ENCODE measurements around the gene ENDOD1.
"Not testable (repeated sequence)": the region's sequence is repeated elsewhere in the genome, so short reads cannot be mapped to it uniquely, and the experiment has no call there.

The ENDOD1 gene

DNA sequence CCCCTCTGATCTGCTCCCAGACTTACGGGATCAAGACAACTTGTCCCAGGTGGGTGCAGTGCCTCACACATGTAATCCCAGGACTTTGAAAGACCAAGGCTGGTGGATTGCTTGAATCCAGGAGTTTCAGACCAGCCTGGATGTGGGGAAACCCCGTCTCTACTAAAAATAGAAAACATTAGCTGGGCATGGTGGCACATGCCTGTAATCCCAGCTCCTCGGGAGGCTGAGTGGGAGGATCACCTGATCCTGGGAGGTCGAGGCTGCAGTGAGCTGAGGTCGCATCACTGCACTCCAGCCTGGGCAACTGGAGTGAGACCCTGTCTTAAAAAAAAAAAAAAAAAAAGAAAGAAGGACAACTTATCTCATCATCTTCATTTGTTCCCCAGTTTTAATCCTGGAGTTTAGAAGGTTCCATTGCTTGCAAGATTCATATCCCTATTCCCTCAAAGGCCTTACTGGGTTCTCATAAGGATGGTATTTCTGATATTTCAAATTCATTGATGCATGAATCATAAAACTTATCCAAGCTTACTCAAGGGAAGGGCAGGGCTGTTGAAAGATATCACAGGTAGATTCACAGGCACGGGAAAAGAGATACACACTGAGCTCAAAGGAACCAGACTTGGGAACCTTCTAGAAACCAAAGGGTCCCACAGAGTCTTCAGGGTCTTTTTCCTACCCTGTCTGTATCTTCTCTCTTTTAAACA lies 14.6 kb downstream of the ENDOD1 start:
- DNase-seq = no peak

DNA sequence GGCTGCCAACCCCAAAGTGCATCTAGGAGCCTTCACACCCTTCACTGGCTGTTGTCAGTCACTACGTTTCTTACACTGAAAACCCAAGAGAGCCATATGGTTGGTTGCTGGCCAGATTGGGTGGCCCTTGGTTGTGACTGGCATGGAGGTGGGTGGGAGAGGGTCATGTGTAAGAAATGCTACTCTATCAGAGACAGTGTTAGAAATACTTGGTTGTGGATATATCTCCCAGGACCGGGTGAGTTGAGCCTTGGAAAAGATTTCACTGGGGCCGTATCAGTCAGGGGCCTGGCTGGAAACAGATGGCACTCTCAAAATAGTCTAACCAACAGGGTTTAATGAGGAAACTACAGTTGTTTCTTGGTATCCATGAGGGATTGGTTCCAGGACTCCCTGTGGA lies 15.2 kb downstream of the ENDOD1 start:
- no peak for DNase-seq

DNA sequence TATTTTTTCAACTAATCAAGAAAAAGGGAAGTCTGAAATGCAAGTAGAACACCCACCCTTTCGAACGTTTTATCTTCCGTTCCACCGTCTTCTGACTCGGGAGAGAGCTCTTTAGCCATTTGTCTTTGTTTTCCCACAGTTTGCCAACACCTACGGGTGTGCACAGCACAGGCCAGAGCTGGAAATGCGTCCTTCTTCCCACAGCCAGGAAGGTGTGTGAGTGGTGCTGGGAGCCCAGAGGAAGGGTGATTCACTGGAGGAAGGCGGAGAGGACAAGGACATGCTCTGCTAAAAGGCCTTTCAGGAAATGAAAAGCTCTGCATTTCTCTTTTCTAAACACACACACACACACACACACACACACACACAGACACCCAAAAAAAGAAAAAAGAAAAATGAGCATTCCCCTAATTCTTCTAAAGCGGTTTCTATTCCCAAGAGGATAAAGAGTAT lies 18.5 kb downstream of the ENDOD1 start:
- no peak for DNase-seq

DNA sequence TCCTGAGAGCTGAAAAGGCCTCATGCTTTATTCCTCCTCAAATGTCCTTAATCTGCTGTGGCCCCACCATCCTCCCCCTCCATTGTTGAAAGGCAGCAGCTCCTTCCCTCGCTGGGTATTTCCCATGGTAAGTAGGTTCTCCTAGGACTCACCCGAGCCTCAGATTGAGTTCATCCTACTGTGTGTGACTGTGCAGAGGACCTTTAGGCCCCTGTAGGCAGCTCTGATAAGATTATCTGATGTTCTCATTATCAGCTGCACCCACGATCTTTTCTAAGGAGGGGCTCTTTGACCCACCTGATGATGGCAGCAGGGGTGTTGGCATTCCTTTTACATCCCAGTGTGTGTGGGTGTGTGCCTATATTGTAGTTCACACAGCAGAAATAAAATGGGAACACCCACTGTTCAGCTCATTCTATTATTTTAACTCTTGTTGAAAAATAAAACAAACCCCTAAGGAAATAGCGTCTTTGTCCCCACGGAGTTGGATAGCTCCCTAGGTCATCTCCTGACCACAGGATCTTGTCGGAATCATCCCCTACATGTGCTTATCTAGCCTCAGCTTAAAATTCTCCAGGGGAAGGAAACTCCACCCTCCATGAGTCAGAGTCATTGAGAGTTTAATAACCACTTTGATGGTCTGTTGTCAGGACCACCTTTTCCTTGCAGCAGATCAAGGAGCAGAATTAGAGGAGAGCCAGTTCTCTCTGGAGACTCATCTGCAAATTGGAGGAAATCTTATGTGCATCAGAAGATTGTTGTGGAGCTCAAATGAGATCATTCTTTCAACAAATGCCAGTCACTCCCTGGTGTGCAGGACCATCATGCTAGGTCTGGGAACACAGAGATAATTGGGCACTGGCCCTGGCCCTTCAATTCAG lies 19.3 kb downstream of the ENDOD1 start:
- DNase-seq = no peak

DNA sequence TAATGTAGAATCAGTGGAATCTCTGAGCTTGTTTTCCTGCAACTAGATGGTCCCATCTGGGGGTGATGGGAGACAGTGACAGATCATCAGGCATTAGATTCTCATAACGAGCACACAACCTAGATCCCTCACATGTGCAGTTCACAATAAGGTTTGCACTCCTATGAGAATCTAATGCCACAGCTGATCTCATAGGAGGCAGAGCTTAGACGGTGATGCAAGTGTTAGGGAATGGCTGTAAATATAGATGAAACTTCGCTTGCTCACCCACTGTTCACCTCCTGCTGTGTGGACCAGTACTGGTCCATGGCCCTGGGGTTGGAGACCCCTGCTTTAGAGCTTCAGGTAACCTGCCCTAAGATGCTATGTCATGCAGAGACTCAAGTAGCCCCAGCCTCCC lies 21.8 kb downstream of the ENDOD1 start:
- DNase-seq = not testable (repeated sequence)

DNA sequence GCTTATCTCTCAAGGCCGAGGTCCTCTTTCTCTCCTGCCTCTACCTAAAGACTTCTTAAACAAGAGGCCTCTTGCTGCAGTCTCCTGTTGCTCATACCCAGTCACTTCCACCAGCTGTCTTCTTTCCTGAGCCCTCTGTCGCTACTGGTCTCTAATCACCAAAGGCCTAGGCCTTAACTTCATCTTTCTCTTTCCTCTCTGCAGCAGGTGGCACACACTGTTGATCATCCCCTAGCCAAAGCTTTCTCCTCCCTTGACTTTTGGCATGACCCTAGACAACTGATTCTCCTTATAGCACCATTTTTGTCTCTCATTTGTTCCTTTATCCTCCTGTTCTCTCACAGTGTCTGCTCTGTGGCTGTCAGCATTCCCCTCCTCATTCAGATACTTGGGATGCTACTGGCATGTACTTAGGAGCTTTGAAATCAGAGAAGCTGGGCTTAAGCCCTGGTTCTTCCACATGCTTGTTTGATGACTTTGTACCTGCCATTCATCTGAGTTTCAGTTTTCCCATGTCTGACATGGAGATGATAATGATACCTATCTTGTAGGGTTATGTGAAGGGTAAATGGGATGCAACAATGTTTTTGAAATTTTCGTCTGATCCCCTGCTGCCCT lies 22.4 kb downstream of the ENDOD1 start:
- no peak for DNase-seq

GRCh38 chr11:95115597-95115996 lies 26.0 kb downstream of the ENDOD1 start:
- DNase-seq = no peak

GRCh38 chr11:95119361-95120060 lies 29.9 kb downstream of the ENDOD1 start:
- DNase-seq = no peak

DNA sequence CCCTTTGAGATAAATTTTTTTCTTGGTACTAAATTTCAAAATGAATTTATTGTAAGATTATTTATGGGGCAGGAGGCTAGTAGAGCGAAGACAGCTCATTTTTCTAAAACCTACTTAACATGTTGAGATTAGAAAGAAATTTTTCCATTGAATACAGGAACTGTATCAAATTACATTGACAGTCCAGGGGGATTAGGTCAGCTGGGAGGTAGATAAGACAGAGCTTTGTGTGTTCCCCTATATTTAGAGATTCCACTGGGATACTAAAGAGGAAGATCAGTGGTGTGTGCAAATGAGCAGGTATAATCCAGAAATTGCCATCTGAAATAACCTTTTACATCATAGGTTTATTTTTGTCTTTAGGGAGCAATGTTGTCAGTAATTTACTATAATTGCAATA lies 32.1 kb downstream of the ENDOD1 start:
- DNase-seq = no peak

GRCh38 chr11:95123556-95123955 lies 33.9 kb downstream of the ENDOD1 start:
- no peak for DNase-seq

- no peak for DNase-seq
These were observed 39.0 kb downstream of the ENDOD1 start for GRCh38 chr11:95128602-95129001.

DNA sequence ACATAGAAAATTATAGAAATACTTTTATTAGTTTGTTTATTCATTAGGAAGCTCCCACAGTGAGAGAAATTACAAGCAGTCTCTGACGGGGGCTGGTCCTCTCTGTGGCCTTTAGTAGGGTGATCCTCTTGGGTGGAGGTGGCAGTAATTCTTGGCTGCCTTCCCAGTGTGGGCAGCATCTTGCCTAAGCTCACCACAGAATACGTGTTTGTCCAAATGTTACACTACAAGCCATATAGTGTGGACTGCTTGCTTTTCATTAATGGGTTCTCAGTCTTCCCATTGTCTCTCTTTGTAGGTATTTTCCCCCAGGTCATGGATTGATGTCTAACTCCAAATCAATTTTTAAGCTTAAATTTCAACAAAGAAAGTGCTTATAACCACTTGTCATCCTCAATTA lies 43.3 kb downstream of the ENDOD1 start:
- DNase-seq = no peak

- no peak for DNase-seq
These were observed 44.8 kb downstream of the ENDOD1 start for GRCh38 chr11:95134491-95134890.

DNA sequence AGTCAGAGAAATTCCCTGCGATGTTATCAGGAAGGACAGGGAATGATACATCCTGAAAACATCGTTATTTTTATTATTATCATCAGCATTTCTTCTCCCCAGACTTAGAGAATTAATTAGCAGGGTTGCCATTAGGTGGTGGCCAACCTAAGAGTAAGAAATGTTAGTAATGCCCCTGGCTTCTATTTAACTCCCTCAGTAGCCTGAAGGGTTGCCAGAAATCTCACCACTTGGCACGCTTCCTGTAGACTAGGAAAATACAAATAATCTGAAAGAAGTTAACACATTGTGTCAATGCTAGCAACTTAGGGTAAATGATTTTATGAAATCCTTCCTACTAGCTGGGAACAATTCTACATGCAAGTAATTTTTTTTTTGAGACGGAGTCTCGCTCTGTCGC lies 45.5 kb downstream of the ENDOD1 start:
- DNase-seq = no peak

GRCh38 chr11:95135880-95136279 lies 46.2 kb downstream of the ENDOD1 start:
- DNase-seq = no peak

DNA sequence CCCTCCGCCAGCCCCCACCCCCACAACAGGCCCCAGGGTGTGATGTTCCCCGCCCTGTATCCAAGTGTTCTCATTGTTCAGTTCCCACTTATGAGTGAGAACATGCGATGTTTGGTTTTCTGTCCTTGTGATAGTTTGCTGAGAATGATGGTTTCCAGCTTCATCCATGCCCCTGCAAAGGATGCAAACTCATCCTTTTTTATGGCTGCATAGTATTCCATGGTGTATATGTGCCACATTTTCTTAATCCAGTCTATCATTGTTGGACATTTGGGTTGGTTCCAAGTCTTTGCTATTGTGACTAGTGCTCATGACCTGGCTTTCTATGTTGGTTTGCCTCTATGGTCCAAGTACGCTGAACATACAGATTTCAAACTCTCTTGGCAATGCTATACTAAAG lies 47.1 kb downstream of the ENDOD1 start:
- DNase-seq = not testable (repeated sequence)

- no peak for DNase-seq
These were observed 47.7 kb downstream of the ENDOD1 start for GRCh38 chr11:95137299-95137698.

- no peak for DNase-seq
These were observed 48.8 kb downstream of the ENDOD1 start for GRCh38 chr11:95138448-95138847.

- DNase-seq = no peak
These were observed 50.9 kb downstream of the ENDOD1 start for GRCh38 chr11:95140397-95141033.

DNA sequence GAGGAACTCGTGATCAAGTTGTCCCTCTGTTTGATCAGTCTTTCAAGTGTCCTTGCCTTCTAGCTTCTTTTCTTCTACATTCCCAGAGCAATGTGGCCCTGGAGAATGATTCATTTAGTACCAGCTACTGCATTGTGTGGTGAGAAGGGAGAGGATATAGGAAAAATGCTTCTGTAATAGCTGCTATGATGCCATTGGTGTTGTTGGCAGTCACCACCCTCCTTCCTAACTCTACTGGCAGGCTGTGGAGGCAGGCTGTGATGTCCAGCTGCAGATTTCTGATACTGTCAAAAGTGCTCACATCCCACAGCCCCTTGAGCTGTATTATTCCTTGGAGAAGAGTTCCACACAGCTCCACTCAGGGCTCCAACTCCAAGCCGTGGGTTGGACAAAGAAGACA lies 52.8 kb downstream of the ENDOD1 start:
- DNase-seq = no peak

GRCh38 chr11:95143106-95143681 lies 53.5 kb downstream of the ENDOD1 start:
- DNase-seq = no peak

All from activated T-cell treated with anti-CD3 and anti-CD28 coated beads for 4 hours (primary cell).